ENCODE data around the gene AP4S1.

The AP4S1 gene

GRCh38 chr14:31027847-31028246, 2.4 kb downstream of the AP4S1 start:
- H3K27me3 ChIP-seq (replicated peaks) = no peaks in the 10 kb centered on the region
- DNase-seq = no peak
- H3K4me3 ChIP-seq (ENCODE audit: low read depth, low read length) = no peak overlapping the region
- no peaks in the 10 kb centered on the region for H3K36me3 ChIP-seq (replicated peaks)
- no peak for TF ChIP-seq CTCF (IDR thresholded peaks at IDR 0.05; ENCODE audit: low read depth, low read length, missing control alignments)
- in situ Hi-C loops (cut with HindIII; ENCODE audit: low pct_ligation_motif_present, low sequenced_read_pairs) = no loop called here
- no peak overlapping the region for H3K27ac ChIP-seq

- Histone ChIP-seq H3K27me3 (replicated peaks) (no peaks in the 10 kb centered on the region), H3K36me3 (replicated peaks) (no peaks in the 10 kb centered on the region), H3K4me3 (ENCODE audit: low read depth, low read length) (no peak overlapping the region), H3K27ac (no peak overlapping the region)
- DNase-seq = no peak
- in situ Hi-C loops (cut with HindIII; ENCODE audit: low pct_ligation_motif_present, low sequenced_read_pairs) = no loop called here
- no peak for TF ChIP-seq CTCF (IDR thresholded peaks at IDR 0.05; ENCODE audit: low read depth, low read length, missing control alignments)
These were observed 3.8 kb downstream of the AP4S1 start for GRCh38 chr14:31029016-31029970.

- Histone ChIP-seq H3K27ac (no peak overlapping the region), H3K4me3 (ENCODE audit: low read depth, low read length) (no peak overlapping the region), H3K36me3 (replicated peaks) (no peaks in the 10 kb centered on the region), H3K27me3 (replicated peaks) (no peaks in the 10 kb centered on the region)
- in situ Hi-C loops (cut with HindIII; ENCODE audit: low pct_ligation_motif_present, low sequenced_read_pairs) = no loop called here
- TF ChIP-seq CTCF (IDR thresholded peaks at IDR 0.05; ENCODE audit: low read depth, low read length, missing control alignments) = no peak
- DNase-seq = no peak
These were observed 5.0 kb downstream of the AP4S1 start for GRCh38 chr14:31030469-31030868.

GRCh38 chr14:31036552-31036951, 11.1 kb downstream of the AP4S1 start:
- Histone ChIP-seq H3K4me3 (ENCODE audit: low read depth, low read length) (no peak overlapping the region), H3K27me3 (replicated peaks) (no peaks in the 10 kb centered on the region), H3K36me3 (replicated peaks) (no peaks in the 10 kb centered on the region), H3K27ac (no peak overlapping the region)
- no peak for DNase-seq
- in situ Hi-C loops (cut with HindIII; ENCODE audit: low pct_ligation_motif_present, low sequenced_read_pairs) = no loop called here
- TF ChIP-seq CTCF (IDR thresholded peaks at IDR 0.05; ENCODE audit: low read depth, low read length, missing control alignments) = no peak

GRCh38 chr14:31037709-31038221, 12.3 kb downstream of the AP4S1 start:
- Histone ChIP-seq H3K4me3 (ENCODE audit: low read depth, low read length) (no peak overlapping the region), H3K27me3 (replicated peaks) (no peaks in the 10 kb centered on the region), H3K27ac (no peak overlapping the region), H3K36me3 (replicated peaks) (no peaks in the 10 kb centered on the region)
- in situ Hi-C loops (cut with HindIII; ENCODE audit: low pct_ligation_motif_present, low sequenced_read_pairs) = no loop called here
- DNase-seq = no peak
- TF ChIP-seq CTCF (IDR thresholded peaks at IDR 0.05; ENCODE audit: low read depth, low read length, missing control alignments) = no peak
